Spinal cord (tissue), 10 donors: ENCODE results near the gene VPS35L. TPM values are rescaled to one million over a fixed set of nuclear protein-coding genes. Genes with fewer than 3 reads are reported as not detected.
A peak's percentile ranks its signal among the peaks of the same experiment; 100 is the strongest.
"Not testable (repeated sequence)": the region's sequence is repeated elsewhere in the genome, so short reads cannot be mapped to it uniquely, and the experiment has no call there.

Source experiments
- DNase-seq, 6 donors: peaks; one replicate each; pipeline versions ENCODE4 v3.0.0 to v3.0.0-alpha.2; 2013 to 2015; ENCODE audit warnings: low spot score in 6 of 6, low read depth in 4 of 6
- H3K27ac ChIP-seq: one replicate; pipeline ENCODE4 v1.5.1; 2013; ENCODE audit warnings: low read depth, low read length, control low read depth
- H3K27me3 ChIP-seq: one replicate; pipeline ENCODE4 v1.6.1; 2013; ENCODE audit warnings: low read length; ENCODE audit not compliant: control insufficient read depth, insufficient read depth
- H3K36me3 ChIP-seq: one replicate; pipeline ENCODE4 v1.6.1; 2013; ENCODE audit warnings: low read length; ENCODE audit not compliant: control insufficient read depth, insufficient read depth
- H3K4me1 ChIP-seq: one replicate; pipeline ENCODE4 v1.6.1; 2013; ENCODE audit warnings: low read length; ENCODE audit not compliant: control insufficient read depth, insufficient read depth
- H3K4me3 ChIP-seq: one replicate; pipeline ENCODE4 v1.5.1; 2013; ENCODE audit warnings: low read depth, low read length, control low read depth
- H3K9me3 ChIP-seq: one replicate; pipeline ENCODE4 v1.6.1; 2013; ENCODE audit warnings: low read length; ENCODE audit not compliant: control insufficient read depth, insufficient read depth
- WGBS: methylation state at CpG from one replicate; pipeline ENCODE4 v1.1.5; 2013; ENCODE audit warnings: missing lambda C conversion rate; ENCODE audit not compliant: insufficient coverage; 5-methylcytosine and 5-hydroxymethylcytosine counted together
- polyA plus RNA-seq, 2 donors: library from polyadenylated mRNA; unstranded; fragments of 120-200 nt; gene quantifications; one replicate each; pipeline ENCODE4 v1.2.1, GENCODE V29; 2013; ENCODE audit not compliant: insufficient read length in 2 of 2
- total RNA-seq, 2 donors: library from RNA; depleted of rRNA in 1 of 2; stranded (reverse); fragments of 120-200 nt in 1 of 2; fragments of >200 nt in 1 of 2; gene quantifications; one replicate each; pipeline versions ENCODE4 v1.2.3 to v1.2.4, GENCODE V29; 2013 to 2014
- donor health status: healthy.

The VPS35L gene
- total and polyA plus RNA-seq, 4 donors, result 58.1 to 67.3 (median 63.8) TPM

- 94% methylated on average over 10 of the region's 11 CpGs for WGBS
- DNase-seq, result no peak
- peaks cover 66% of the 10 kb centered on the region for H3K36me3 ChIP-seq
- H3K4me3 ChIP-seq, result no peak overlapping the region
- no peaks in the 10 kb centered on the region for H3K27me3 ChIP-seq
- peaks cover 16% of the 10 kb centered on the region for H3K4me1 ChIP-seq
- H3K9me3 ChIP-seq, result no peaks in the 10 kb centered on the region
- H3K27ac ChIP-seq, result no peak overlapping the region
Measured at GRCh38 chr16:19712418-19713058, 157.0 kb downstream of the VPS35L start.

GRCh38 chr16:19713697-19714096 lies 158.2 kb downstream of the VPS35L start:
- H3K4me3 ChIP-seq, result no peak overlapping the region
- H3K9me3 ChIP-seq, result no peaks in the 10 kb centered on the region
- H3K27me3 ChIP-seq, result no peaks in the 10 kb centered on the region
- H3K27ac ChIP-seq, result no peak overlapping the region
- 91% methylated on average over 6 of the region's 6 CpGs for WGBS
- DNase-seq, result no peak
- H3K4me1 ChIP-seq, result peaks cover 12% of the 10 kb centered on the region
- peaks cover 54% of the 10 kb centered on the region for H3K36me3 ChIP-seq

- Histone ChIP-seq H3K36me3 (peaks cover 36% of the 10 kb centered on the region), H3K9me3 (no peaks in the 10 kb centered on the region), H3K27ac (no peak overlapping the region), H3K4me1 (peaks cover 16% of the 10 kb centered on the region), H3K27me3 (no peaks in the 10 kb centered on the region), H3K4me3 (no peak overlapping the region)
- no peak for DNase-seq
- 99% methylated on average over 5 of the region's 5 CpGs for WGBS
Measured at GRCh38 chr16:19715566-19715965, 160.1 kb downstream of the VPS35L start.

GRCh38 chr16:19716183-19716582 lies 160.7 kb downstream of the VPS35L start:
- peaks cover 30% of the 10 kb centered on the region for H3K36me3 ChIP-seq
- H3K27ac ChIP-seq, result no peak overlapping the region
- no peak for DNase-seq
- no peaks in the 10 kb centered on the region for H3K27me3 ChIP-seq
- H3K9me3 ChIP-seq, result no peaks in the 10 kb centered on the region
- no peak overlapping the region for H3K4me3 ChIP-seq
- no CpG with 5 or more reads among the region's 1 CpG for WGBS
- peaks cover 16% of the 10 kb centered on the region for H3K4me1 ChIP-seq

GRCh38 chr16:19716728-19717127 lies 161.2 kb downstream of the VPS35L start:
- H3K36me3 ChIP-seq, result peaks cover 25% of the 10 kb centered on the region
- WGBS, result 28% methylated on average over 2 of the region's 11 CpGs
- peak overlapping the region; percentile 82 for H3K4me3 ChIP-seq
- peaks cover 16% of the 10 kb centered on the region for H3K4me1 ChIP-seq
- peak overlapping the region; percentile 82 for H3K27ac ChIP-seq
- not testable (repeated sequence) for H3K9me3 ChIP-seq, H3K27me3 ChIP-seq, DNase-seq

GRCh38 chr16:19717314-19717713 lies 161.8 kb downstream of the VPS35L start:
- no peaks in the 10 kb centered on the region for H3K9me3 ChIP-seq
- no peaks in the 10 kb centered on the region for H3K27me3 ChIP-seq
- H3K4me1 ChIP-seq, result peaks cover 16% of the 10 kb centered on the region
- H3K4me3 ChIP-seq, result peak overlapping the region; percentile 82
- peaks cover 21% of the 10 kb centered on the region for H3K36me3 ChIP-seq
- no peak for DNase-seq
- WGBS, result 0% methylated on average over 9 of the region's 10 CpGs
- peak overlapping the region; percentile 82 for H3K27ac ChIP-seq

GRCh38 chr16:19717741-19718623 lies 162.5 kb downstream of the VPS35L start, which contains the start of the genes IQCK and KNOP1:
TSS of gene IQCK (plus strand) at chr16:19718271. CDS start at chr16:19718307, 36 bp downstream.
TSS of gene KNOP1 (minus strand) at chr16:19718227. CDS start at chr16:19715035, 3,192 bp downstream.
- WGBS, result under 1% methylated on average over 88 of the region's 88 CpGs
- Histone ChIP-seq H3K4me1 (peaks cover 16% of the 10 kb centered on the region), H3K9me3 (no peaks in the 10 kb centered on the region), H3K27ac (peak within 1 kb of the TSS; percentile 82), H3K36me3 (peaks cover 14% of the 10 kb centered on the region), H3K4me3 (peak within 1 kb of the TSS; percentile 82), H3K27me3 (no peaks in the 10 kb centered on the region)
- peak; percentile 79 to 97 (median 85) for DNase-seq

GRCh38 chr16:19718624-19718965 lies 163.1 kb downstream of the VPS35L start:
- Histone ChIP-seq H3K4me1 (peaks cover 16% of the 10 kb centered on the region), H3K36me3 (peaks cover 9% of the 10 kb centered on the region), H3K4me3 (peak overlapping the region; percentile 82), H3K27ac (no peak overlapping the region), H3K9me3 (no peaks in the 10 kb centered on the region), H3K27me3 (no peaks in the 10 kb centered on the region)
- DNase-seq, result peak in 2 of 6 donors; percentile 57 to 75
- WGBS, result under 1% methylated on average over 21 of the region's 21 CpGs

- Histone ChIP-seq H3K4me3 (no peak overlapping the region), H3K27ac (no peak overlapping the region)
- 90% methylated on average over 9 of the region's 11 CpGs for WGBS
Measured at GRCh38 chr16:19722269-19722952, 166.9 kb downstream of the VPS35L start.

More at GRCh38 chr16:19722269-19722952, 166.9 kb downstream of the VPS35L start:
- no peak for DNase-seq
- Histone ChIP-seq H3K27me3 (no peaks in the 10 kb centered on the region), H3K36me3 (peaks cover 3% of the 10 kb centered on the region), H3K4me1 (peaks cover 7% of the 10 kb centered on the region), H3K9me3 (no peaks in the 10 kb centered on the region)
